NCI-H2107 treated with DMSO at 0.1 percent for 48 hours (cell line): ENCODE data around the gene SPEM3.

Experiments used
- DNase-seq: peaks from one replicate; lab custom pipeline; 2025; ENCODE audit not compliant: unreplicated experiment; lab: John Stamatoyannopoulos, UW

The SPEM3 gene

GRCh38 chr17:7440113-7440833 is 11.6 kb downstream of the SPEM3 start:
- no peak for DNase-seq

- DNase-seq = no peak
Measured at GRCh38 chr17:7440834-7441195, 12.2 kb downstream of the SPEM3 start.

- no peak for DNase-seq
Measured at GRCh38 chr17:7441266-7441665, 12.6 kb downstream of the SPEM3 start.

GRCh38 chr17:7442142-7442541 is 13.5 kb downstream of the SPEM3 start:
- DNase-seq = no peak

- DNase-seq = no peak
Measured at GRCh38 chr17:7443499-7444485, 15.1 kb downstream of the SPEM3 start.

GRCh38 chr17:7444682-7445618 is 16.3 kb downstream of the SPEM3 start, which contains the start of gene CHRNB1:
Gene CHRNB1, plus strand, starts transcription at chr17:7445061. Its CDS starts 67 bp downstream, at chr17:7445128.
- DNase-seq = no peak

- DNase-seq = no peak
Measured at GRCh38 chr17:7445619-7445968, 16.9 kb downstream of the SPEM3 start.

DNA sequence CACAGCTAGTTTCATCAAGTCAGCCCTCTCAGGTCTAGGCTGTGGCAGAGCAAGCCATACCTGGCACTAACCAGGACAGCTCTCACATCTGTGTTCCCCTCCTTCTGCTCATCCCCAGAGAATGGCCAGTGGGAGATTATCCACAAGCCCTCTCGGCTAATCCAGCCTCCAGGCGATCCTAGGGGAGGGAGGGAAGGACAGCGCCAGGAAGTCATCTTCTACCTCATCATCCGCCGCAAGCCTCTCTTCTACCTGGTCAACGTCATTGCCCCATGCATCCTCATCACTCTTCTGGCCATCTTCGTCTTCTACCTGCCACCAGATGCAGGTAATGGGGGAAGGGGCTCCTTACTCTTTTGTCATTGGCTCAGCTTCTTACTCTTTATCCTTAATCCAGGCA is 19.8 kb downstream of the SPEM3 start:
- DNase-seq = no peak

DNA sequence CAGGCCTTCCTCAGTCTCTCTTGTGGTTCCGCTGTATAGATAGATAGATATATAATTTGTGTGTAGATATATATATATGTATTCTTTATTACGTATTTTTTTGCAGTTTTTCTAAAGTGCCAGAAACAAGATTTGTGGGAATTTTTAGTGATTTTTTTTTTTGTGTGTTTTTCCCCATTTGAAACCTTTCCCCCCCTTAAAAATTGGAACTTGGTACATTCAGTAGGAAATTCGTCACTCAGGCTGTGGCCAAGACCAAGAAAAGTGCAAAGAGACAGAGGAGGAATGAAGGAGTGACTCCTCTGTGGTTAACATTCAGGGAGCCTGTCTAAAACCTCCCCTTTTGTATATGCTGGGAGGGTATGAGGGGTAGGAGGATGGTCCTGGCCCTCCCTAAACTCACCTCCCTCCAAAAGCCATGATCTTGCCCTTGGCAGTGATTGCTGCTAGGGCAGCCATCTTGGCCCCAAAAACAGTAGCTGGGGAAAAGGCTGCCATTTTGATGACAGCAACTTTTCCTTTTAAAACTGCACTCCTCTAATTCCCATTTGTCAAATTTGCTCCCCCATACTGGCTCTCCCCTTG is 31.4 kb downstream of the SPEM3 start:
- no peak for DNase-seq

DNA sequence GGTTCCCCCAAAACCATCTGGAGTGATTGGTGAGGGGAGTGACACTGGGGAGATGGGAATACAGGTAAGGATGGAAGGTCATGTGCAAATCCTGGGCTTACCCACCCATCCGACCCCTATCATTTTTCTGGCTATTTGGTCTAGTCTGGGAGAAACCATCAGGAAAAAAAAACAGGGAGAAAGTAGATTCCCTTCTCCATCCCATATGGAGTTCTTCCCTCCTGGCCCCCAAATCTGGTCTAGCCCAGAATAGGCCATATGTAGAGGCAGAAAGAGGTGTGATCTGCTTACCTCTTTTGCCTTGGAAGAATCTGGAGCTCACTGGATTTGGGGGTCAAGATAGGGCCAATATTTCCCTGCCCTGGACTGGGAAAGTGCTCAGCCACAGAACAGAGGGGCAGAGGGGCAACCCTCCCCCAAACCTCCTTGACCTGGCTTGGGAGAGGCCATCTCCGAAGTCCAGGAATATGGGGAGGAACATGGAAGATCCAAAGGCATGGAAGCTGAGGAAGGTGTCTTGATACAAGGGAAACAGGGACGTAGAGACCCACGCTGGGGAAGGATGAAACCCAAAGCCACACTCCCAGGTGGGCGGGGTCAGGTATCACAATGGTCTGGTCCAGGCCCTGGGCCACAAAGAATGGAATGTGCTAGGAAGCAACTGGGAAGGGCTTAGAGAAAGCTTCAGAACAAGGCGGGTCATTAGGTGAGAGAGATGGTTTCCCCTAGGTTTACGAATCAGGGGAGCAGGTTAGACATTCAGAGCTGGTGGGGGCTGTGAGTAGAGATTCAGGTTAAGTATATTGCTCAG is 32.4 kb downstream of the SPEM3 start:
- no peak for DNase-seq

DNA sequence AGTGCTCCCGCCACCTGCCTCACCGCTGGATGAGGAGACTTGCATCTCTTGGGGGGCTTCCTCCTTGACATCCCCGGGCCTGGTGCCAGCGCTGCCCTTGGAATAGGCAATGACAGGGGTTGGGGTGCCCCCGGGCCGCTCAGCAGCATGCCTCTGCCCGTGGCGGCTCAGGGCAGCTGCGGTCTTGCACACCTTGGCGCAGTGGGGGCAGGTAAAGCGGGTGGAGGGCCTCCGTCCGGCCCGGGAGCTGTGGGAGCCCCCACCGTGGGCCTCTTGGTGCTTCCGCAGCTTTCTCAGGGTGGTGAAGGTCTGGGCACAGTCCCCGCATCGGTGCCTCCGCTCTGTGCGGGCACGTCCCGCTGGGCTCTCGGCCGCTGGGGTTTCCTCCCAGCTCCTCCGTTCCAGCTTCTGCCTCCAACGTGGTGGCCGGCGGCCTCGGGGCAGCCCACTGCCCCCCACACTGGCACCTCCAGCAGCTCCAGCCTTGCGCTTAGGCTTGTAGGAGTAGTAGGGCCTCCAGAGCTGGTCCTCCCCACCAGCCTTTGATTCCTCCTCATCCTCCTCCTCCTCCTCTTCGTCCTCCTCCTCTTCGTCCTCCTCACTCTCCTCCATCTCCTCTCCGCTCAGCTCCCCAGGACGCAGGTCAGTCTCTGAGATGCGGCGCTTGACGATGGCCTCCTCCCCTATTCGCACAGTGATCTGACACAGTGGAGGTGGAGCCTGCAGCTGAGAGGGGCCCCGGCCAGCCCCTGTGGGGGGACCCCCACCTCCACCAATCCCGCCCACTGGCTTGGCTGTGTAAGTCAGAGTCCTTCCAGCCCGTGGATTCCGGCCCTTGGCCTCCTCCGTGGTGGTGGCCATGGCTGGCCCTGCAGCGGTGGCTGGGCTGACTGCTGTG is 34.1 kb downstream of the SPEM3 start:
- DNase-seq = no peak

DNA sequence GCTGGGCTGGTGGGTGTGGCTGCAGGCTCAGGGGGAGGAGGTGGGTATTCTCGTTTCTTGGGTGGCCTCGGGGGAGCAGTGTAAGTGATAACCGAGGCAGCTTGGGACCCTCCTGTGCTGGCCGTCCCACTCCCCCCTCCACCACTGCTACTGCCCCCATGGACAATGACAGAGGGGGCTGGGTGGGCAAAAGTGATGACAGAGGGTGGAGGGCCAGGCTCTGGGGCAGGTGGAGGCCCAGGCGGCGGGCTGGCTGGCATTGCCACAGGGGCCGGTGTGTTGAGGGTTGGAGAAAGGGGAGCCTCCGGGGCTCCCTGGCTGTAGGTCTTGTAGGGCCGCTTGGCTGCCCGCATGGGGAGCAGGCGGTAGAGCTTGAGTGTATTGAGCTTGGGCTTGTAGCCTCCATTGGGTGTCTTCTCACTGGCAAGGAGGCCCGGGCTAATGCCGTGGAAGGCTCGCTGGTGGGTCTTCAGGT is 34.8 kb downstream of the SPEM3 start:
- DNase-seq = no peak

DNA sequence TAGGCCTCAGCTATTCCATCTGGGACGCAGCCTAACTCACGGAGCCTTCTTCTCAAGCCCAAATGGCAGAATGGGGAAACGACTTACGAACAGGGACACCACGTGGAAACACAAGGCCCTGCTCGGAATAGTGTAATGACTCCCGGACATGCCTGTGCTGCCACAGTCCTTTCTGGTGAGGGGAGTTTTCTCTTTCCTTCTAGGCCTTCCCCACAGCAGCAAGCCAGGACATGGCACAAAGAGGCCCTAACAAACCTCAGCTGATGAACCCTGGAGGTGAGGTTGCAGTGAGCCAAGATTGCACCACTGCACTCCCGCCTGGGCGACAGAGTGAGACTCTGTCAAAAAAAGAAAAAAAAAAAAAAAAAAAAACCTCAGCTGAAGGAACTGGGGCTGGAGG is 35.4 kb downstream of the SPEM3 start:
- no peak for DNase-seq

- DNase-seq = no peak
Measured at GRCh38 chr17:7465597-7466275, 37.1 kb downstream of the SPEM3 start.

DNA sequence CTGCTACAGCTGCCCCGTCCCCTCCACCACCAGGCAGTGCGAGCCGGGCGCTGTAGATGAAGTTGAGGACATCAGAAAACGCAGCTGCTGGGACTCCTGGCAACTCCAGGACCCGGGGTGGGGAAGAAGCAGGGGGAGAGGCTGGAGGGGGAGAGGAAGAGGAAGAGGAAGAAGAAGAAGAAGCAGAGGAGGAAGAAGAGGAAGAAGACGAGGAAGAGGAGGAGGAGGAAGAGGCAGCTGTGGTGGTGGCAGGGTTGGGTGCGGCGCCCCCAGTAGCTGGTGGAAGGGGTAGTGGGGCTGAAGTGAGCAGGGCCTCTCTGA is 37.6 kb downstream of the SPEM3 start:
- DNase-seq = no peak

DNA sequence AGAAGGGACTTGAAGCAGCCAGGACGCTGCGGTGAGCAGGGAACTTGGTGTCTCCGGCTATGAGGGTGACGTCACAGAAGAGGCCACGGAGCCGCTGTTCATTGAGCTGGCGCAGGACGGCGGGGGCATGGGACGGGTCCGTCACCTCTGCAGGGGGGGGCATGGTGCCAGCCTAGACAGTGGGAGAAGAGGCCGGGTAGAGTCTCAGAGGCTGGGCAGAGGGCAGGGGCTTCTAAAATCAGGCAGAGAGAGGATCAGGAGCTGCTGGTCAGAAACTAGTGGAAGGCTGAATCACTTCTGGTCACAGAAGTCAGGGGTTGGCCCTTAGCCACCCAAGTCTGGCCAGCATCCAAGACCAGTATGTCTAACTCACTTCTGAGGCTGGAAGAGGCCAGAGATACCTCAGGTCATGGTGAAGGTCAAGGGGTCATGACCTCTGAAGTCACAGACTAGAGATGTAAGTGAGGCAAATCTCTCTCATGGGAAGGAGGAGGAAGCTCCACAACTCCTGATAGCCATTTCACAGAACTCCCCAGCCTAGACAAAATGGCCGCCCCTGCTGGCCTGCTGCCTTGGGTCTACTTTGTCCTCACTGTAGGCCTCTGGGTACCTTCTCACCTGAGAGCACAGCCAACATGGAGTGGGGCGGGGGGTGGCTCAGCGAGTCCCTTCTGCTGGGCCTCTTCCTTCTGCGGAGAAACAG is 38.1 kb downstream of the SPEM3 start:
- no peak for DNase-seq

GRCh38 chr17:7467498-7467897 is 38.8 kb downstream of the SPEM3 start:
- no peak for DNase-seq

- no peak for DNase-seq
Measured at GRCh38 chr17:7468290-7468689, 39.6 kb downstream of the SPEM3 start.
